Stimulated activated naive B cell treated with anti-CD40 and anti-IgM and Interleukin-4, amounts not matched to agents 10 μg/mL and 1 μg/mL and 100 μg/mL, for 72 hours (primary cell): ENCODE results near the gene HPSE.
"Not testable (repeated sequence)": the region's sequence is repeated elsewhere in the genome, so short reads cannot be mapped to it uniquely, and the experiment has no call there.

Source experiments
- ATAC-seq, 2 donors: fragments of 150-1000 bp; cut with Tn5 transposase; replicated peaks; 2 replicates each; pipeline ENCODE4 v1.10.0; 2021; ENCODE audit warnings: moderate library complexity in 1 of 2
- DNase-seq: peaks from one replicate; pipeline ENCODE4 v3.0.0; 2021
- H3K27ac Mint-ChIP-seq: one replicate; pipeline ENCODE4 v1.8.0; 2022; ENCODE audit warnings: mild to moderate bottlenecking, mixed read lengths
- H3K27me3 Mint-ChIP-seq, 2 donors: one replicate each; pipeline ENCODE4 v1.8.0; 2022; ENCODE audit warnings: mixed read lengths in 2 of 2
- H3K36me3 Mint-ChIP-seq, 2 donors: one replicate each; pipeline ENCODE4 v1.8.0; 2022; ENCODE audit warnings: mixed read lengths in 2 of 2, mild to moderate bottlenecking in 1 of 2
- H3K4me1 Mint-ChIP-seq, 2 donors: one replicate each; pipeline ENCODE4 v1.8.0; 2022; ENCODE audit warnings: mixed read lengths in 2 of 2, mild to moderate bottlenecking in 1 of 2
- H3K4me3 Mint-ChIP-seq, 2 donors: one replicate each; pipeline ENCODE4 v1.8.0; 2022; ENCODE audit warnings: mild to moderate bottlenecking in 2 of 2, mixed read lengths in 2 of 2, moderate library complexity in 1 of 2
- H3K9me3 Mint-ChIP-seq, 2 donors: one replicate each; pipeline ENCODE4 v1.8.0; 2022; ENCODE audit warnings: mixed read lengths in 2 of 2, mild to moderate bottlenecking in 1 of 2

HPSE gene

GRCh38 chr4:83284193-83285054 lies 50.2 kb downstream of the HPSE start, which contains the start of gene COQ2:
COQ2 (minus strand) TSS chr4:83284798; CDS start chr4:83284764, 34 bp downstream.
- DNase-seq: peak; percentile 92
- peak within 1 kb of the TSS; percentile 97 for H3K27ac Mint-ChIP-seq
- peak within 1 kb of the TSS; percentile 94 to 96 for H3K4me3 Mint-ChIP-seq
- peak; percentile 94 for ATAC-seq
- H3K36me3 Mint-ChIP-seq: peaks cover 4 to 6% of the 10 kb centered on the region in 2 donors
- peaks cover 21 to 30% of the 10 kb centered on the region in 2 donors for H3K4me1 Mint-ChIP-seq
- no peaks in the 10 kb centered on the region for H3K27me3 Mint-ChIP-seq
- no peaks in the 10 kb centered on the region for H3K9me3 Mint-ChIP-seq

- H3K27me3 Mint-ChIP-seq: no peaks in the 10 kb centered on the region
- DNase-seq: no peak
- H3K36me3 Mint-ChIP-seq: peaks cover 9 to 10% of the 10 kb centered on the region in 2 donors
- H3K4me3 Mint-ChIP-seq: peak overlapping the region in 1 of 2 donors; percentile 94
- peaks cover 21 to 30% of the 10 kb centered on the region in 2 donors for H3K4me1 Mint-ChIP-seq
- no peaks in the 10 kb centered on the region for H3K9me3 Mint-ChIP-seq
- ATAC-seq: no peak
- H3K27ac Mint-ChIP-seq: no peak overlapping the region
These were observed 51.5 kb downstream of the HPSE start for GRCh38 chr4:83283181-83283580.

- Mint-ChIP-seq H3K27ac (peak overlapping the region; percentile 69), H3K36me3 (peaks cover 13 to 14% of the 10 kb centered on the region in 2 donors), H3K9me3 (no peaks in the 10 kb centered on the region), H3K4me3 (peak overlapping the region in 1 of 2 donors; percentile 26), H3K4me1 (peaks cover 23 to 35% of the 10 kb centered on the region in 2 donors), H3K27me3 (no peaks in the 10 kb centered on the region)
- peak; percentile 36 for DNase-seq
- ATAC-seq: no peak
These were observed 52.6 kb downstream of the HPSE start for GRCh38 chr4:83282049-83282535.

GRCh38 chr4:83281307-83281706 lies 53.3 kb downstream of the HPSE start:
- H3K4me1 Mint-ChIP-seq: peaks cover 27 to 42% of the 10 kb centered on the region in 2 donors
- H3K9me3 Mint-ChIP-seq: no peaks in the 10 kb centered on the region
- no peaks in the 10 kb centered on the region for H3K27me3 Mint-ChIP-seq
- peaks cover 16 to 18% of the 10 kb centered on the region in 2 donors for H3K36me3 Mint-ChIP-seq
- H3K4me3 Mint-ChIP-seq: no peak overlapping the region
- ATAC-seq (no peak), DNase-seq (no peak)
- H3K27ac Mint-ChIP-seq: no peak overlapping the region

GRCh38 chr4:83276299-83277040 lies 58.2 kb downstream of the HPSE start:
- ATAC-seq: peak; percentile 80 to 81

GRCh38 chr4:83273926-83274325 lies 60.7 kb downstream of the HPSE start:
- not testable (repeated sequence) for ATAC-seq, H3K27me3 Mint-ChIP-seq, DNase-seq, H3K9me3 Mint-ChIP-seq, H3K27ac Mint-ChIP-seq, H3K4me3 Mint-ChIP-seq
- Mint-ChIP-seq H3K36me3 (peaks cover 22 to 38% of the 10 kb centered on the region in 2 donors), H3K4me1 (peaks cover 13 to 27% of the 10 kb centered on the region in 2 donors)

More at GRCh38 chr4:83276299-83277040, 58.2 kb downstream of the HPSE start:
- Mint-ChIP-seq H3K9me3 (no peaks in the 10 kb centered on the region), H3K4me3 (peak overlapping the region in 1 of 2 donors; percentile 26), H3K27me3 (no peaks in the 10 kb centered on the region), H3K27ac (peak overlapping the region; percentile 49), H3K4me1 (peaks cover 15 to 38% of the 10 kb centered on the region in 2 donors), H3K36me3 (peaks cover 22 to 33% of the 10 kb centered on the region in 2 donors)
- DNase-seq: no peak

- H3K4me1 Mint-ChIP-seq: peaks cover 13 to 27% of the 10 kb centered on the region in 2 donors
- no peak overlapping the region for H3K27ac Mint-ChIP-seq
- peaks cover 25 to 44% of the 10 kb centered on the region in 2 donors for H3K36me3 Mint-ChIP-seq
- no peaks in the 10 kb centered on the region for H3K27me3 Mint-ChIP-seq
- peak; percentile 91 to 94 for ATAC-seq
- H3K4me3 Mint-ChIP-seq: no peak overlapping the region
- DNase-seq: no peak
- H3K9me3 Mint-ChIP-seq: no peaks in the 10 kb centered on the region
These were observed 61.7 kb downstream of the HPSE start for GRCh38 chr4:83272900-83273299.

GRCh38 chr4:83269256-83269655 lies 65.4 kb downstream of the HPSE start:
- Mint-ChIP-seq H3K36me3 (peaks cover 27 to 28% of the 10 kb centered on the region in 2 donors), H3K27me3 (no peaks in the 10 kb centered on the region), H3K9me3 (no peaks in the 10 kb centered on the region), H3K27ac (no peak overlapping the region), H3K4me1 (peaks cover 3 to 11% of the 10 kb centered on the region in 2 donors), H3K4me3 (no peak overlapping the region)
- DNase-seq (no peak), ATAC-seq (no peak)

GRCh38 chr4:83268491-83268890 lies 66.2 kb downstream of the HPSE start:
- Mint-ChIP-seq H3K9me3 (no peaks in the 10 kb centered on the region), H3K4me1 (peaks cover 3 to 11% of the 10 kb centered on the region in 2 donors), H3K36me3 (peaks cover 27 to 28% of the 10 kb centered on the region in 2 donors), H3K4me3 (no peak overlapping the region), H3K27ac (no peak overlapping the region), H3K27me3 (no peaks in the 10 kb centered on the region)
- no peak for DNase-seq
- no peak for ATAC-seq

GRCh38 chr4:83267830-83268475 lies 66.7 kb downstream of the HPSE start:
- DNase-seq (no peak), ATAC-seq (no peak)
- no peaks in the 10 kb centered on the region for H3K27me3 Mint-ChIP-seq
- no peak overlapping the region for H3K4me3 Mint-ChIP-seq
- no peaks in the 10 kb centered on the region for H3K9me3 Mint-ChIP-seq
- peaks cover 30 to 32% of the 10 kb centered on the region in 2 donors for H3K36me3 Mint-ChIP-seq
- H3K4me1 Mint-ChIP-seq: peaks cover 6 to 7% of the 10 kb centered on the region in 2 donors
- H3K27ac Mint-ChIP-seq: no peak overlapping the region

- Mint-ChIP-seq H3K4me3 (no peak overlapping the region), H3K9me3 (no peaks in the 10 kb centered on the region), H3K36me3 (peaks cover 31 to 36% of the 10 kb centered on the region in 2 donors), H3K27ac (no peak overlapping the region), H3K27me3 (no peaks in the 10 kb centered on the region), H3K4me1 (peaks cover under 1 to 3% of the 10 kb centered on the region in 2 donors)
- no peak for ATAC-seq
- DNase-seq: no peak
These were observed 67.4 kb downstream of the HPSE start for GRCh38 chr4:83267121-83267829.

- peaks cover 0 to 3% of the 10 kb centered on the region in 2 donors for H3K4me1 Mint-ChIP-seq
- ATAC-seq (peak; percentile 84 to 93), DNase-seq (no peak)
- no peaks in the 10 kb centered on the region for H3K27me3 Mint-ChIP-seq
- peaks cover 31 to 37% of the 10 kb centered on the region in 2 donors for H3K36me3 Mint-ChIP-seq
- H3K4me3 Mint-ChIP-seq: no peak overlapping the region
- H3K27ac Mint-ChIP-seq: no peak overlapping the region
- H3K9me3 Mint-ChIP-seq: no peaks in the 10 kb centered on the region
These were observed 68.0 kb downstream of the HPSE start for GRCh38 chr4:83266689-83267088.

GRCh38 chr4:83263106-83263505 lies 71.5 kb downstream of the HPSE start:
- ATAC-seq (no peak), DNase-seq (no peak)
- no peaks in the 10 kb centered on the region for H3K27me3 Mint-ChIP-seq
- H3K27ac Mint-ChIP-seq: no peak overlapping the region
- H3K9me3 Mint-ChIP-seq: no peaks in the 10 kb centered on the region
- H3K4me3 Mint-ChIP-seq: no peak overlapping the region
- peaks cover 16 to 19% of the 10 kb centered on the region in 2 donors for H3K4me1 Mint-ChIP-seq
- H3K36me3 Mint-ChIP-seq: peaks cover 20 to 32% of the 10 kb centered on the region in 2 donors
